ENCODE results near the gene SKAP2. TPM values are rescaled to one million over a fixed set of nuclear protein-coding genes. Genes with fewer than 3 reads are reported as not detected.

Gene SKAP2
- total and polyA plus RNA-seq, 10 of the 15 experiments (the other 5 are each of a cell fraction or from before 2014, with no cell fraction given): 10.9 to 40.6 (median 23.5) TPM

DNA sequence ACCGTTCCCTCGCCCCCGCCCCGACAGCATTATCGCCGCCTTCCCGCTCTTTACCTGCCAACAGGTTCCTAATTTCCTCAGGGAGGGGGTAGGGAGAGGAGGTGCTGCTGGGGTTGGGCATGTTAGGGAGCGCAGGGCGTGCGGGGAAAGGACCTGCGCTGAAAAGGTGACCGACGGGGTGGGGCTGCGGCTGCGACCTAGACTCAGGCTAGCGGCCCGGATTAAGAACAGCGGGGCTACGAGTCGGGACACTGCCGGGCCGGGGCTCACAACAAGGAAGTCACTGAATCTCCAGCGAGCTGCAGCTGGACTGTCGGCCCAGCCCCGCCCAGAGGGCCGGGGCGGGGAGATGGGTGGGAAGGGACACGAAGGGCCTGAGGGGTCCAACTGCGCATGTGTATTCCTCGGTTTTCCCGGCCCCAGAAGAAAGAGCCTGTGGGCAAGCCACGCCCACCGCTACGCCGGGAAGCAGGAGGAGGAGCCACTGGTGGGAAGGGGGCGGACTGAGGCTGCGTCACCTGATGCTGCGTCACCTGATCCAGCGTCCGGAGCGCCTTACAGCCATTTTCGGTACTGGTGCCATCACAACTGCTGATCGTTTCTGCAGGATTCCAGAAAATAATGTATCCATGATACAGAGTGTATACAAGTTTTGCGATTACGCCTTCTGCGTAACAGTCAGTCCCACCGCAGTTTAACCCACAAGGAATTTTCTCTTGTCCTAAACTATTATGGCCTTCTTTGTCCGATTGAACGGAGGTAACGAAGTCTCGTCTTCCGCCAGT, at the start of gene SKAP2 (continued):
- TF ChIP-seq, protein P1, sequence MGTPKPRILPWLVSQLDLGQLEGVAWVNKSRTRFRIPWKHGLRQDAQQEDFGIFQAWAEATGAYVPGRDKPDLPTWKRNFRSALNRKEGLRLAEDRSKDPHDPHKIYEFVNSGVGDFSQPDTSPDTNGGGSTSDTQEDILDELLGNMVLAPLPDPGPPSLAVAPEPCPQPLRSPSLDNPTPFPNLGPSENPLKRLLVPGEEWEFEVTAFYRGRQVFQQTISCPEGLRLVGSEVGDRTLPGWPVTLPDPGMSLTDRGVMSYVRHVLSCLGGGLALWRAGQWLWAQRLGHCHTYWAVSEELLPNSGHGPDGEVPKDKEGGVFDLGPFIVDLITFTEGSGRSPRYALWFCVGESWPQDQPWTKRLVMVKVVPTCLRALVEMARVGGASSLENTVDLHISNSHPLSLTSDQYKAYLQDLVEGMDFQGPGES (IDR thresholded peaks at IDR 0.05): no peak; the same call in 1 of the 2 replicates
- TF ChIP-seq HCFC1 (IDR thresholded peaks at IDR 0.05; ENCODE audit: low read length) (peak; percentile 55), YBX1 (IDR thresholded peaks at IDR 0.05) (no peak), POLR2A (IDR thresholded peaks at IDR 0.05; ENCODE audit: low read depth, low read length) (peak; percentile 85), CHD4 (IDR thresholded peaks at IDR 0.05) (no peak), NFIC (IDR thresholded peaks at IDR 0.05; ENCODE audit: low read depth, low read length) (no peak), TCF3 (IDR thresholded peaks at IDR 0.05; ENCODE audit: borderline replicate concordance, insufficient read depth, low read depth, low read length) (0 out of 2 replicates have a peak, but pooled peaks have one; percentile 52), SMARCA5 (IDR thresholded peaks at IDR 0.05) (no peak; the same call in 1 of the 2 replicates), SPI1 (IDR thresholded peaks at IDR 0.05; ENCODE audit: borderline replicate concordance, insufficient read depth, low read depth, low read length) (no peak), HDAC2 (IDR thresholded peaks at IDR 0.05) (no peak), TBL1XR1 (IDR thresholded peaks at IDR 0.05; ENCODE audit: low read depth, low read length) (no peak), IKZF2 (IDR thresholded peaks at IDR 0.05) (peak; percentile 72 to 76), KLF5 (IDR thresholded peaks at IDR 0.05; ENCODE audit: partially characterized antibody) (peak; percentile 33), BMI1 (IDR thresholded peaks at IDR 0.05; ENCODE audit: borderline replicate concordance) (no peak)
- TF ChIP-seq, protein P2, sequence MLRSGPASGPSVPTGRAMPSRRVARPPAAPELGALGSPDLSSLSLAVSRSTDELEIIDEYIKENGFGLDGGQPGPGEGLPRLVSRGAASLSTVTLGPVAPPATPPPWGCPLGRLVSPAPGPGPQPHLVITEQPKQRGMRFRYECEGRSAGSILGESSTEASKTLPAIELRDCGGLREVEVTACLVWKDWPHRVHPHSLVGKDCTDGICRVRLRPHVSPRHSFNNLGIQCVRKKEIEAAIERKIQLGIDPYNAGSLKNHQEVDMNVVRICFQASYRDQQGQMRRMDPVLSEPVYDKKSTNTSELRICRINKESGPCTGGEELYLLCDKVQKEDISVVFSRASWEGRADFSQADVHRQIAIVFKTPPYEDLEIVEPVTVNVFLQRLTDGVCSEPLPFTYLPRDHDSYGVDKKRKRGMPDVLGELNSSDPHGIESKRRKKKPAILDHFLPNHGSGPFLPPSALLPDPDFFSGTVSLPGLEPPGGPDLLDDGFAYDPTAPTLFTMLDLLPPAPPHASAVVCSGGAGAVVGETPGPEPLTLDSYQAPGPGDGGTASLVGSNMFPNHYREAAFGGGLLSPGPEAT (IDR thresholded peaks at IDR 0.05; ENCODE audit: low read depth): peak; percentile 79
- TF ChIP-seq, protein P3, sequence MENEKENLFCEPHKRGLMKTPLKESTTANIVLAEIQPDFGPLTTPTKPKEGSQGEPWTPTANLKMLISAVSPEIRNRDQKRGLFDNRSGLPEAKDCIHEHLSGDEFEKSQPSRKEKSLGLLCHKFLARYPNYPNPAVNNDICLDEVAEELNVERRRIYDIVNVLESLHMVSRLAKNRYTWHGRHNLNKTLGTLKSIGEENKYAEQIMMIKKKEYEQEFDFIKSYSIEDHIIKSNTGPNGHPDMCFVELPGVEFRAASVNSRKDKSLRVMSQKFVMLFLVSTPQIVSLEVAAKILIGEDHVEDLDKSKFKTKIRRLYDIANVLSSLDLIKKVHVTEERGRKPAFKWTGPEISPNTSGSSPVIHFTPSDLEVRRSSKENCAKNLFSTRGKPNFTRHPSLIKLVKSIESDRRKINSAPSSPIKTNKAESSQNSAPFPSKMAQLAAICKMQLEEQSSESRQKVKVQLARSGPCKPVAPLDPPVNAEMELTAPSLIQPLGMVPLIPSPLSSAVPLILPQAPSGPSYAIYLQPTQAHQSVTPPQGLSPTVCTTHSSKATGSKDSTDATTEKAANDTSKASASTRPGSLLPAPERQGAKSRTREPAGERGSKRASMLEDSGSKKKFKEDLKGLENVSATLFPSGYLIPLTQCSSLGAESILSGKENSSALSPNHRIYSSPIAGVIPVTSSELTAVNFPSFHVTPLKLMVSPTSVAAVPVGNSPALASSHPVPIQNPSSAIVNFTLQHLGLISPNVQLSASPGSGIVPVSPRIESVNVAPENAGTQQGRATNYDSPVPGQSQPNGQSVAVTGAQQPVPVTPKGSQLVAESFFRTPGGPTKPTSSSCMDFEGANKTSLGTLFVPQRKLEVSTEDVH (IDR thresholded peaks at IDR 0.05; ENCODE audit: low read depth, partially characterized antibody): no peak
- TF ChIP-seq, protein P4, sequence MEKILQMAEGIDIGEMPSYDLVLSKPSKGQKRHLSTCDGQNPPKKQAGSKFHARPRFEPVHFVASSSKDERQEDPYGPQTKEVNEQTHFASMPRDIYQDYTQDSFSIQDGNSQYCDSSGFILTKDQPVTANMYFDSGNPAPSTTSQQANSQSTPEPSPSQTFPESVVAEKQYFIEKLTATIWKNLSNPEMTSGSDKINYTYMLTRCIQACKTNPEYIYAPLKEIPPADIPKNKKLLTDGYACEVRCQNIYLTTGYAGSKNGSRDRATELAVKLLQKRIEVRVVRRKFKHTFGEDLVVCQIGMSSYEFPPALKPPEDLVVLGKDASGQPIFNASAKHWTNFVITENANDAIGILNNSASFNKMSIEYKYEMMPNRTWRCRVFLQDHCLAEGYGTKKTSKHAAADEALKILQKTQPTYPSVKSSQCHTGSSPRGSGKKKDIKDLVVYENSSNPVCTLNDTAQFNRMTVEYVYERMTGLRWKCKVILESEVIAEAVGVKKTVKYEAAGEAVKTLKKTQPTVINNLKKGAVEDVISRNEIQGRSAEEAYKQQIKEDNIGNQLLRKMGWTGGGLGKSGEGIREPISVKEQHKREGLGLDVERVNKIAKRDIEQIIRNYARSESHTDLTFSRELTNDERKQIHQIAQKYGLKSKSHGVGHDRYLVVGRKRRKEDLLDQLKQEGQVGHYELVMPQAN (conservative IDR thresholded peaks at IDR 0.05): peak; percentile 62
- TF ChIP-seq, protein P5, sequence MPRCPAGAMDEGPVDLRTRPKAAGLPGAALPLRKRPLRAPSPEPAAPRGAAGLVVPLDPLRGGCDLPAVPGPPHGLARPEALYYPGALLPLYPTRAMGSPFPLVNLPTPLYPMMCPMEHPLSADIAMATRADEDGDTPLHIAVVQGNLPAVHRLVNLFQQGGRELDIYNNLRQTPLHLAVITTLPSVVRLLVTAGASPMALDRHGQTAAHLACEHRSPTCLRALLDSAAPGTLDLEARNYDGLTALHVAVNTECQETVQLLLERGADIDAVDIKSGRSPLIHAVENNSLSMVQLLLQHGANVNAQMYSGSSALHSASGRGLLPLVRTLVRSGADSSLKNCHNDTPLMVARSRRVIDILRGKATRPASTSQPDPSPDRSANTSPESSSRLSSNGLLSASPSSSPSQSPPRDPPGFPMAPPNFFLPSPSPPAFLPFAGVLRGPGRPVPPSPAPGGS (IDR thresholded peaks at IDR 0.05; ENCODE audit: borderline replicate concordance, insufficient read depth, low read depth, low read length, poor library complexity, severe bottlenecking): no peak
- TF ChIP-seq, protein P6, sequence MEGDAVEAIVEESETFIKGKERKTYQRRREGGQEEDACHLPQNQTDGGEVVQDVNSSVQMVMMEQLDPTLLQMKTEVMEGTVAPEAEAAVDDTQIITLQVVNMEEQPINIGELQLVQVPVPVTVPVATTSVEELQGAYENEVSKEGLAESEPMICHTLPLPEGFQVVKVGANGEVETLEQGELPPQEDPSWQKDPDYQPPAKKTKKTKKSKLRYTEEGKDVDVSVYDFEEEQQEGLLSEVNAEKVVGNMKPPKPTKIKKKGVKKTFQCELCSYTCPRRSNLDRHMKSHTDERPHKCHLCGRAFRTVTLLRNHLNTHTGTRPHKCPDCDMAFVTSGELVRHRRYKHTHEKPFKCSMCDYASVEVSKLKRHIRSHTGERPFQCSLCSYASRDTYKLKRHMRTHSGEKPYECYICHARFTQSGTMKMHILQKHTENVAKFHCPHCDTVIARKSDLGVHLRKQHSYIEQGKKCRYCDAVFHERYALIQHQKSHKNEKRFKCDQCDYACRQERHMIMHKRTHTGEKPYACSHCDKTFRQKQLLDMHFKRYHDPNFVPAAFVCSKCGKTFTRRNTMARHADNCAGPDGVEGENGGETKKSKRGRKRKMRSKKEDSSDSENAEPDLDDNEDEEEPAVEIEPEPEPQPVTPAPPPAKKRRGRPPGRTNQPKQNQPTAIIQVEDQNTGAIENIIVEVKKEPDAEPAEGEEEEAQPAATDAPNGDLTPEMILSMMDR (IDR thresholded peaks at IDR 0.05 in 2 of 3, conservative IDR thresholded peaks at IDR 0.05 in 1 of 3; ENCODE audit: control insufficient read depth in 2 of 3, extremely low read depth in 1 of 3, insufficient read depth in 1 of 3, low read depth in 3 of 3, low read length in 3 of 3): no peak

Measured in GM12878 (cell line).